Lower leg skin (tissue), 3 donors: ENCODE results near the gene ZFP90.

Experiments used
- CTCF ChIP-seq, 3 donors: fragments of 450-650 bp; IDR thresholded peaks; one replicate each; pipeline ENCODE4 v1.5.1; 2016; ENCODE audit warnings: antibody characterized with exemption in 3 of 3, mild to moderate bottlenecking in 3 of 3, moderate library complexity in 2 of 3
- POLR2A ChIP-seq, 2 donors: fragments of 450-650 bp; IDR thresholded peaks; one replicate each; pipeline ENCODE4 v1.6.1; 2016 to 2017; ENCODE audit warnings: antibody characterized with exemption in 2 of 2, mild to moderate bottlenecking in 1 of 2, moderate library complexity in 1 of 2

GRCh38 chr16:68490829-68491575 lies 48.1 kb upstream of the ZFP90 start:
- no peak for TF ChIP-seq CTCF (IDR thresholded peaks at IDR 0.05)
- no peak for TF ChIP-seq POLR2A (IDR thresholded peaks at IDR 0.05)
